ENCODE data around the gene TAS1R1.
"Not testable (repeated sequence)": the region's sequence is repeated elsewhere in the genome, so short reads cannot be mapped to it uniquely, and the experiment has no call there.

The TAS1R1 gene

DNA sequence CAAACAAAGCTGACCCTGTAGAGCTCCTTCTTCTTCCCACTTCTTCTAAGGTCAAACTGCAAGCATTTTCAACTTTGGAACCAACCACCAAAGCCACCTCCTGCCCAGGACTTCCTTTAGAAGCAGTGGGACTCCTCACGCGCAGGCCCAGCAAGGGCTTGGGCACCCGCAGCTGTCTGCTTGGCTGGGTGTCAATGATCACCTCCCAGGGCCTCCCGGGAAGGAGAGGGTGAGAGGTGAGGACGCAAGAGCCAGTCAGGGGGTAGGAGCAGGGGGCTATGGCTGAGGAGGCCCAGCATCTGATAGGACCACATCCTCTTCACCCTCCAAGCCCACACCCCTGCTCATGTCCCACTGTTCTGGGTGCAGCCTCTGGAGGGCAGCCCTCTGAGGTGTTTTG lies 37.3 kb downstream of the TAS1R1 start:
- DNase-seq = no peak

GRCh38 chr1:6592865-6593593 lies 37.9 kb downstream of the TAS1R1 start:
- no peak for DNase-seq

- no peak for DNase-seq
Observed at GRCh38 chr1:6593810-6594209, 38.7 kb downstream of the TAS1R1 start.

DNA sequence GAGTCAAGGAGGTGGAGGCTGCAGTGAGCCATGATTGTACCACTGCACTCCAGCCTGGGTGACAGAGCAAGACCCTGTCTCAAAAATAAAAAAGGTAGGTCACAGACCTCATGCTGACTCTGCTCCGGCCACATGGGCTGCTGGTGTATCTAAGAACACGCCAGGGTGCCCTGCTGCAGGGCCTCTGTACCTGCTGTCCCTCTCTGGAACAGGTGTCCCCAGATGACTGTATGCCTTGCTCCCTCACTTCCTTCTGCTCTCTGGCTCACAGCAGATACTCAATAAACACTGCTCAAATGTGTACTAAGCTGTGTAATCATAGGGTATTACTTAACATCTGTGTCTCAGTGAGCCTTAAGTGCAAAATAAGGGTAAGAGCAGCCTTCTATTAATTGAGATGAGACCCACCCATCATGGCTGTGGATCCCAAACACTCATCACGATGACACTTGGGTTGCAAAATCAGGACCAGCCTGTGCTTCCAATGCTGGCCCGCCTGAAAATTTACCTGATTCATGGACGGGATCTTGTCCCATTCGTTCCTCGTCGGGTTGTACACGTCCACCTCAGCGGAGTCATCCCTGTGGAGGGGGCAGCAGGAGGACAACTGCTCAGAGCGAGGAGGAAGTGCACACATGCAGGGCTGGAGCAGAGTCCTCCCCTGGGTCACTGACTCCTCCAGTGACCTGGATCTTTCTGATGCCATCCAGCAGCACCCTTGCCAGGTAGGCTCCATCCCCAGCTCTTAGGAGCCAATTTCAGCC lies 40.1 kb downstream of the TAS1R1 start:
- no peak for DNase-seq

- DNase-seq = no peak
Observed at GRCh38 chr1:6596351-6596750, 41.2 kb downstream of the TAS1R1 start.

DNA sequence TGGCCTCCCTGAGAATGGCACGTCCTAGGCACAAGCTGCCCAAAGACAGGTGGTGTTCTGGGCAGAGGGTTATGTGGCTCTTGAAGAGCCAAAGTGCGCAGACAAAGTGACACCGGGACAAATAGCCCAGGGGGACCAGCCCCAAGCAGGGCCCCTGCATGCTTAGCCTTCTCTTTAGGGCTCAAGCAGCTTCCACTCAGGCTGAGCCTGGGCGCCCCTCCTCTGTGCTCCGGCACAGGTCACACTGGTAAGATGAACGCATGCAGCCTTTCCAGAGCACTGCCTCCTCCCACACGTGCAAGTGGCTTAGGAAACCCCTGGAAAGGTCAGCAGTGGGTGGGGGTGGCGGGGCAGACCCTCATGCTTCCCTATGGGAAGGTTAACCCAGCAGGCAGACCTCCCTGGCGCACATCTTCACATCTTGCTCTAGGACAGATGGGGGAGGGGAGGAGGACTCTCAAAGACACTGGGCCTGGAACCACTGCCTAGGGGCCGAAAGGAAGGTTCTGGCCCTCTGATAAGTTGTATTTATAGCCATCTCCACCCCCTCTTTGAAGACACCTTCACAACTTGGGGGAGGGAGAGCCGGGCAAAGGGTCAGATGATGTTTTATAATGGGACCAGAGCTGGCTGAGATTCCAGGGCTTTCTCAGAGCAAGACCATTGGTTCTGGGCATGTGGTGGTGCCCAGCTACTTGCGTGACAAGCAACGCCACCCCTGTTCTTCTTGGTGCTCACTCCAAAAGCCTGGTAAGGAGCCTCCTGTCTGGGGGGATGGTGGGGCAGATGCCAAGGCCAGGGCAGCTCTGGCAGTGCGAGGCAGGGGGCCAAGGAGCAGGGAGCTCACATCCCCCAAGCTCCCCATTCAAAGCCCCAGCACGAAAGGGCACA lies 42.0 kb downstream of the TAS1R1 start:
- DNase-seq = no peak

DNA sequence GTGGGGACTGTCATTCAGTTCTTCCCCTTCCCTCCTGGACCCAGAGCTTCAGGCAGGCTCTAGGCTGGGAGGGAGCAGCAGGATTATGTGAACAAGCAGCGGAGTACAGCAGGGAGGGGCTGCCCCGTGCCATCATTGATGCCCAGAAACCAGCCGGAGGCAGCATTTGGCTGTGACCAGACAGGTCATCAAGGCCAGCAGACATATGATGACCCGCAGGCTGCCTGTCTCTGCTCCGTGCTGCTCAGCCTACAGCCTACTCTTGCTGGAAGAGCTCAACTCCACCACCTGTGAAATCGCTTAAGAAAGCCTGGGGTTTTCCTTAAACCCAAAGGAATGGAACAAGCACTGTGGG lies 42.6 kb downstream of the TAS1R1 start:
- DNase-seq = no peak

DNA sequence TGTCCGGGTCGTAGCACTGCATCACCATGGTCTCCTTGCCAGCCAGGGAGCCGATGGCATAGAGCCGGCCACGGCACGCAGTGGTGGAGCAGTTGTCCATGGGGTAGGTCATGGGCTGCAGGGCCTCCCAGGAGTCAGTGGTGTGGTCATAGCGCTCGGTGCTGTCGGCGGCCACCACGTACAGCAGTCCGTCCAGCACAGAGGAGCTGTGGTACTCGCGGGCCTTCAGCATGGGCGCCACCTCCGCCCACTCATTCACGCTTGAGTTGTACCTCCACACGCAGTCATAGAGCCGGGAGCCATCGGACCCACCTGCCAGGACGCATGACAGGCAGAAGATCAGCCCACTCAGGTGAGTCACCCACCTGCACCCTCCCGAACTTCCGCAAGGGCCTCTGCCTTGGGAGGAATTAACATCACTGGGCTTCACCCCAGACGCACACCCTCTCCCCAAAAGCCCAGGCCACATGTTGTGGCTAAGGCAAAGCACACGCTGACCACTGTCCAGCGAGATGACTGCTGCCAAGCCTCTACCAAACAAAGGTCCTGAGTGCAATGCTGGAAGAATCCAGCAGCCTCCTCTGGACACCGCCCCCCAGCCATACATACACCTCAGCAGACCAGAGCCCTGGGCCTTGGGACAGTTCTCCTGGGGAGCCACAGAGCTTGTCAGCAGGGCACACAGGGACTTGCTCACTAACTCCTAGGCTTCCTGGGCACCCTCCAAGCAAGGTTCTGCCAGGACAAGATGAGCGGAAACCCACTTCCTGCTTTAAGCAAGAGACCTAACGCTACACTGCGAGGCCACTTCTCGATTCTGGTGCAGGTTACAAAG lies 44.3 kb downstream of the TAS1R1 start:
- peak; percentile 55 to 62 for DNase-seq

GRCh38 chr1:6599991-6600390 lies 44.9 kb downstream of the TAS1R1 start:
- DNase-seq = not testable (repeated sequence)

- DNase-seq = no peak
Observed at GRCh38 chr1:6600410-6601048, 45.4 kb downstream of the TAS1R1 start.

GRCh38 chr1:6601049-6601922 lies 46.2 kb downstream of the TAS1R1 start:
- peak; percentile 78 to 81 for DNase-seq

- no peak for DNase-seq
Observed at GRCh38 chr1:6601923-6602668, 47.0 kb downstream of the TAS1R1 start.

DNA sequence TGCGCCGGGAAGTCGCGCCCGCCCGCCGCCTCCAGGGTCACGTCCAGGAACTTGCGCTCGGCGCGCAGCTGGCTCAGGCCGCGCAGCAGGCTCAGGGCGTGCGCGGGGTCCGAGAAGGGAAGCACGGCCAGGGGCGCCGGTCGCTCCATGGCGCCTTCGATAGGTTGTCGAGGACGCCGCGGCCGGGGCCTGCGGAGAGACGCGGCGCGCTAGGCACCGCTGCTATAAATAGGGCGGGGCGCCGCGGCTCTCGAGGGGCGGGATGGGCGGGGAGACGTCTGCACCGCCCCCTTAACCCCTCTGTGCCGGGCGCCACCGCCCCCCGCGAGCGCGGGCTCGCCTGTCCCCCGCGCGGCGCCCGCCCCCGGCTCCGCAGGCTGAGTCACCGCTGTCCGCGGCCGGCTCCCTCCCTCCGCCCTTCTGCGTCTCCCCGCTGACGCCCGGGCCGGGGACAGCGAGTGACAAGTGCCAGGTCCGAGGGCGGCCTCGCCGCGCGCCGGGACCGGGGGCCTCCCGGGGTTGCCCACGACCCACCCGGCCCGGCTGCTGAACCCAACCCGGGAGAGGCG lies 47.6 kb downstream of the TAS1R1 start, which contains the start of gene KLHL21:
Gene KLHL21 (minus strand): TSS at position 201 of the 569 bp plus-strand sequence. CDS start 52 bp downstream, at position 149.
- DNase-seq = peak; percentile 86 to 88

GRCh38 chr1:6603238-6603914 lies 48.3 kb downstream of the TAS1R1 start:
- DNase-seq = peak; percentile 66 to 73

DNA sequence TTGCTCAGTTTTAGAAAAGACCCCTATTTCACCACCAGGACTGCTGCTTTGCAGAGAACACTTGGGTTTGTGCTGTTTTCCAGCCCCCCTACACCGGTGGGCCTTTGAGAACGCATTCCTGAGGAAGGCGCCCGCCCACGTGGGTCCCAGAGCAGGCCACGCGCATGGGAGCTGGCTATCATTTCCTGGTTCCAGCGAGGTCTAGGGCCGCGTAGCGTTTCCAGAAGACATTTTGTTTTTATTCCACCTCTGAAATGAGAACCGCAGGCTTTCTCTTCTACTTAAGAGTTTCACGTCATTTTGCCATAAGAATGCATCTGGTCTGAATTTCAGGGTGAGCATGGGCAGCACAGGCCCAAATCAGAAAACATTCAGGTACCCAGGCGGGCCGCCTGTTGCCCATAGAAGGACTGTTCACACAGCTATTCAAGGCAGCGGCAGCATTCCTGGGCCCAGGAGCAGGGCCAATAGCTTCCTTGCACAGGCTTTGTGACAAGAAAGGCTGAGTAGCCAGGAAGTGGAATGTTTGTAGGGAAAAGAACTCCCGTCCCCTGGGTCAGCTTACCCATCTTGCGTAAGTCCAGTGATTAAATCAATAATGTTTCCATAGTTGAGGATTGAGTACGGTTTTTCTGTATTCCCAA lies 48.9 kb downstream of the TAS1R1 start:
- no peak for DNase-seq

DNA sequence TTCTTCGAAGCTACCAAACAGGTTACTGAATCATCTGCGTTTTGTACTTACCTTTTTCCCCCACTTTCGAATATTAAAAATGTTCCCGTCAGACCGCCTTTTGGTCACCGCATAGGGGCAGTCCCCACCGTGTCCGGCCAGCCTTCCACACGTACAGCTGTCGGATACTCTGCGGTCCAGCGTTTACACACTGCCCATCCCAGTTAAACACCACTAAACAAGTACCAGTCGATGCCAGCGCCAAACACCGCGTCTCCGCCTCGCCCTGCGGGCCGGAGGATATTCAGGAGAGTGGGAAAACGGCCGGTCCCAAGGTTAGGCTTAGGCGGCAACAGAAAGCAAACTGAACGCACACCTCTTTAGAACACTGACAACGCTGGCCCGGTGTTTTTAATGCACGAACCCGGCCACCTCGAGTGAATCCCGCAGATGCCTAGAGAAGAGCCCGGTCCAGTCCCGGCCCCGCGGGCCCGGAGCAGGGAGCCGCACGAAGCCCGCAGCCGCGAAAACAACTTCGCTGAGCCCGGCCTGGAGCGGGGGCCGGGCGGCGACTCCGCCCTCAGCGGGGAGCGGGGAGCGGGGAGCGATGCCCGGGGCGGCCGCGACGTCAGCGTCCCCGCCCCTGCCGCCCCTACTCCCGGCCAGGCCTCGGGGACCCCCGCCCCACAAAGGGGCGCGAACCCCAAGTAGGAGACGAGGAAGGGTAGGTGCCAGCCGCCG lies 57.7 kb downstream of the TAS1R1 start:
- no peak for DNase-seq

- peak; percentile 99 to 100 for DNase-seq
Observed at GRCh38 chr1:6613361-6614018, 58.4 kb downstream of the TAS1R1 start, which contains the start of gene PHF13. Gene PHF13, plus strand, starts transcription at chr1:6613731. Its CDS starts 336 bp downstream, at chr1:6614067.
